LHCN-M2 (cell line): ENCODE measurements around the gene CYP46A1. TPM values are rescaled to one million over a fixed set of nuclear protein-coding genes. Genes with fewer than 3 reads are reported as not detected.

Experiments used
- DNase-seq: peaks from one replicate; pipeline ENCODE4 v3.0.0-alpha.2; 2012; ENCODE audit warnings: low read depth
- total RNA-seq: library from RNA; depleted of rRNA; stranded (reverse); fragments of >200 nt; gene quantifications from 2 replicates; pipeline ENCODE4 v1.2.3, GENCODE V29; 2014

The CYP46A1 gene
- total RNA-seq, 1 experiment from 2014 or later, result 0.40 TPM

- no peak for DNase-seq
Measured at GRCh38 chr14:99708449-99708848, 24.4 kb downstream of the CYP46A1 start.

- no peak for DNase-seq
Measured at GRCh38 chr14:99713972-99714371, 29.9 kb downstream of the CYP46A1 start.

- no peak for DNase-seq
Measured at GRCh38 chr14:99715266-99716000, 31.3 kb downstream of the CYP46A1 start.

GRCh38 chr14:99716091-99716849 lies 32.2 kb downstream of the CYP46A1 start:
- no peak for DNase-seq

- no peak for DNase-seq
Measured at GRCh38 chr14:99716850-99717681, 33.0 kb downstream of the CYP46A1 start.

- no peak for DNase-seq
Measured at GRCh38 chr14:99717682-99718013, 33.5 kb downstream of the CYP46A1 start.

- no peak for DNase-seq
Measured at GRCh38 chr14:99718031-99718810, 34.1 kb downstream of the CYP46A1 start.

- DNase-seq, result no peak
Measured at GRCh38 chr14:99718811-99719192, 34.7 kb downstream of the CYP46A1 start.

GRCh38 chr14:99720941-99721791 lies 37.1 kb downstream of the CYP46A1 start:
- no peak for DNase-seq

- DNase-seq, result no peak
Measured at GRCh38 chr14:99721792-99722516, 37.9 kb downstream of the CYP46A1 start.

- no peak for DNase-seq
Measured at GRCh38 chr14:99722741-99723140, 38.6 kb downstream of the CYP46A1 start.

- DNase-seq, result no peak
Measured at GRCh38 chr14:99724196-99724891, 40.2 kb downstream of the CYP46A1 start.

GRCh38 chr14:99724939-99725773 lies 41.1 kb downstream of the CYP46A1 start:
- no peak for DNase-seq

- no peak for DNase-seq
Measured at GRCh38 chr14:99725774-99726537, 41.9 kb downstream of the CYP46A1 start.

GRCh38 chr14:99726538-99727095 lies 42.5 kb downstream of the CYP46A1 start:
- DNase-seq, result no peak

GRCh38 chr14:99727096-99727870 lies 43.2 kb downstream of the CYP46A1 start:
- no peak for DNase-seq
